HG03378 (cell line): Measurements from ENCODE around the gene XPC.

Experiments
- ATAC-seq: cut with Tn5 transposase; IDR thresholded peaks from one replicate; pipeline ENCODE4 v1.9.1; 2021; ENCODE audit warnings: mild to moderate bottlenecking, moderate library complexity; ENCODE audit not compliant: unreplicated experiment

XPC gene

GRCh38 chr3:14148041-14148985, 30.1 kb downstream of the XPC start:
- no peak for ATAC-seq

DNA sequence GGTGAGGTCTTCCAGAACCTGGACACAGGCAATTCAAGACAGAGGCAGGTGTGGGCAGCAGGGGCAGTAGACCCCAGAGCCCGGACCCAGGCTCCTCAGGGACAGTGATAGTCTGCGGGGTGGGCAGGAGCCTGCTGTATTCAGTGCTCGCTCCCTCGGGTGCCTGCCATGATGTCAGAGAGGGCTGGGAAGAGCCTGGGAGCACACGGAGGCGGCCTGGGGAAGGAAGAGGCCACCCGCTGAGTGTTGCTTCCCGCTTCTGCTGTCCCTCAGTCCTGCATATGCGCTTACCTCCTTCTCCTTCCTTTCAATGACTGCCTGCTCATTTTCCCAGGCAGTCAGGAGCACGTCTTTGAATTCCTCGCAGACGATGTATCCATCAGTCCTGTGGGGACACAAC, 30.8 kb downstream of the XPC start:
- no peak for ATAC-seq

DNA sequence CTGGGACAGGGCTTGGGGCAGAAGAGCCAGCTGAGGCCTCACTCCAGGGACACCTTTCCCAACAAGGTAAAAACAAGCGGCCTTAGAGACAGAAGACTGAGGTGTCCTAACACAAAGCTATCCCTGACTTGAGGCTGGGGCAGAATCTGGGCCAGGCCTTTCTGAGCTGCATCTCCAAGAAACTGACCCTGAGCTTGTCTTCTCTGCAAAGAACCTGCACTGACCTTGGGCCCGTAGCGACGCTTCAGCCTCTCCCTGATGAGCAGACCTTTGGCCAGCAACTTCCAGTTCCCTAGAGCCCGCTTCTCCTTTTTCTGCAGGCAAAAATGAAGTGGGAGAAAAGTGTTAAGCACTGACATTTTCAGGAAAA, 31.4 kb downstream of the XPC start:
- ATAC-seq: no peak

GRCh38 chr3:14146381-14147065, 31.9 kb downstream of the XPC start:
- ATAC-seq: no peak

DNA sequence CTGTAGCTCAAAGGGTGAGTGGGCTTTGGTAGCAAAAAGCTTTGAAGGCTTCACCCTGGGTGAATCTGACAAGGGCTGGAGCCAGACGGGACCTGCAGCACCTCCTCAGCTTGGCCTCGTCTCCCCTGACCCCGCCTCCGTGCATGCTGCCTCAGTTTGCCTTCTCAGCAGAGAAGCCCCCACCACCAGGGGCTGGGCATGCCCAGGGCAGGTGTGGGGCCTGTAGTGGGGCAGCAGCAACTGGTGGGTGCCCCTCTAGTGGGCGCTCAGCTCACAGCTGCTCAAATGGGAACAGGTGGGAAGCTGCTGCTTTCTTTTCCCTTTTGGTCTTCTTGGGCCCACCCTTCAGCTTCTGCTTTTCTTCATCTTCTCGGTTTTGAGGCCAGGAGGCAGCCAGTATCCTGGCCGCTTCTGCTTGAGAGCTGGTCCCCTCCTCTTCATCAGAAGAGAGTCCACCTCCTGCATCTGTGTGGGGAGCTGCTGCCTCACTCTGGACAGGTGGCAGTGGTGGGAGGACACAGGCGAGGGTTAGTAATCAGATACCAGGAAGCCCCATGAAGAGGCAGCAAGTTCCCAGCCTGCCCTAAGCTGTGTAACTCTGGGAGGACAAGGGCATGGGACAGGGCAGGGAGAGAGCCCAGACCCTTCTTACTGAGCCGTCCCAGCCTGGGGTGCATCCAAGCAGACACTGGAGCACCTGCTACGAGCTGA, 32.6 kb downstream of the XPC start:
- ATAC-seq: no peak

GRCh38 chr3:14145236-14145635, 33.2 kb downstream of the XPC start:
- ATAC-seq: no peak

DNA sequence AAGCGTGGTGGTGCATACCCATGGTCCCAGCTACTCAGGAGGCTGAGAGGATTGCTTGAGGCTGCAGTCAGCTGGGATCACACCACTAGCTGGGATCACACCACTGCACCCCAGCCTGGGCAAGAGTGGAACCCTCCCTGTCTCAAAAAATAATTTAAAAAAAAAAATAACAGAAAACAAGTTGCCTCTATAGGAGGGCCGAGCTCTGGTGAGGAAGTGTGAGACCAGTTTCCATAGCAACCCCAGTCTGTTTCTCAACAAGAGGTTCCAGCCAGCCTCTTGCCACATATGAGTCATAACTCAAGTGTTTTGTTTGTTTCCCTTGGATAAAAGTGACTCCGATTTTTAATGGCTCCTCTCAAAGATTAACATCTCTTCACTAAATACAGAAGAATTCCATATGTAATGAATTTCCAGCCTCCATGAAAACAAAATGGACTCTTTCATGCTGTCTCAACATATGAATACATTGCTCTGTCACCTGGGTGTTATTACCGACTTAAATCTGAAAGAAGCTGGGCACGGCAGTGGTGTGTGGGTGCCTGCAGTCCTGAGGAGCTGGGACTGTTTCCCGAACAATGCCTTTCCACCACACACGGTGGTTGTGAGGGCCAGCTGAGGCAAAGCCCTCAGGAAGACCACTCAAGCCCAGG, 33.9 kb downstream of the XPC start:
- ATAC-seq: peak; percentile 94

- no peak for ATAC-seq
These were observed 34.9 kb downstream of the XPC start for GRCh38 chr3:14143271-14144225.

DNA sequence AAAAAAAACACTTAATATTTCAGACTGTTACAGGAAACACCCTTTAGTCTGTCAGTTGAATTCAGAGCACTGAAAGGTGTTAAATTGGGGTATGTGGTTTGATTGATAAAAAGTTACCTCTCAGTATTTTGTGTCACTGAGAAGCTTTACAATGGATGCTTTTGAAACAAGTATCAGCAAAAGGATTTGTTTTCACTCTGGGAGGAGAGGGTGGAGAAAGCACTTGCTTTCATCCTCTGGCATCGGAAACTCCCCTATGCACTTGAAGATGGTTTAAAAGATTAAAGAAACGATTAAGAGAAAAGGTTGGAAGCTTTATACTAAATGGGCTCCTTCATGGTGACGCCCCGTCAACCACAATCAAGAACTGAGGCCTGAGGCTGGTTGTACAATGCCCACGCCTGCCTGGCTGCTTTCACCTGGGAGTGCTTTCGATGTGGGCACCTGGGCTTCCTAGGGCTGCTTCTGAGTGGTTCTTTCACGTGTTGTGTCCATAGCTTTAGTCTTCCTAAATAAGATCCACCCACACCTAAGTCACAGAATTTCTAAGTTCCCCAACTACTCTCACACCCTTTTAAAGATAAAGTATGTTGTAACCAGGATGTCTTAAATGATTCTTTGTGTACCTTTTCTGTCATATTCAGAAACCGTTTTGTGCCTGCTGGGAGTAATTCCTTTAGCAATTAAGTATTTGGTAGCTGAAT, 35.7 kb downstream of the XPC start:
- ATAC-seq: no peak

- no peak for ATAC-seq
These were observed 36.6 kb downstream of the XPC start for GRCh38 chr3:14141602-14142341.

GRCh38 chr3:14141144-14141543, 37.3 kb downstream of the XPC start:
- ATAC-seq: no peak

DNA sequence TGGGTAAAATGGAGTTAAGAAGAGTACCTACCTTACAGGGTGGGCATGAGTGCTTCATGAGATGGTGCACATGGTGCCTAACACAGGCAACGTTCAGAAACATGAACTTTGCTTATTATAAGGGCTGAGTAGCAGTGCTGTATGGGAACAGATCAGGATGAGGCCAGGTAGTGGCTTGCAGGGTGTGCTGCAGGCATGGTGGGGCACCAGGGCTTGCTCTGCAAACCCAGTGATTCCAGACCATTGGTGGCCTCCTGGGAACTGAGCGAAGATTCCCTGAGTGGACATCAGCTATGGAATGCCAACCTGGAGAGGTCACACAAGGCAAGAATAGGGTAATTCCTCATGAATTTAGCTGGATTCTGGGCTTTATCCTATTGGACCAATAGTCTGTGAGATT, 37.7 kb downstream of the XPC start:
- no peak for ATAC-seq

DNA sequence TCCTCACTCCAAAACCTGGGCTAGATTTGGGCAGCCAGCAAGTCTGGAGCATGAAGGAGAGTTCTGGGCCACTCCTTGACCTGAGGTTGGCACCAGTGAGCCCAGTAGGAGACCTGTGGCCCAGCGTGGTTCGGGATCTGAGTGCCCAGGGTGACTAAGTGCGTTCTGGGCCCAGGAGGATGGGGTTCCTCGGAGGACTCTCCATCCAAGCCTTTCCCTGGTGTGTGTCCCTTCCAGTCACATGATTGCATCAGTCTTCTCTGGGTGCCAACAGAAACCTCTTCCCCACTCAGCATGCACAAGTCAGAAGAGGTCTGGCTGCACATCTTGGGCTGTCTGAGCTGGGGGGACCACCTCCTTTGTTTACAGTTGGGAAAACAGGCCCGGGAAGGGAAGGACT, 38.6 kb downstream of the XPC start:
- ATAC-seq: no peak

DNA sequence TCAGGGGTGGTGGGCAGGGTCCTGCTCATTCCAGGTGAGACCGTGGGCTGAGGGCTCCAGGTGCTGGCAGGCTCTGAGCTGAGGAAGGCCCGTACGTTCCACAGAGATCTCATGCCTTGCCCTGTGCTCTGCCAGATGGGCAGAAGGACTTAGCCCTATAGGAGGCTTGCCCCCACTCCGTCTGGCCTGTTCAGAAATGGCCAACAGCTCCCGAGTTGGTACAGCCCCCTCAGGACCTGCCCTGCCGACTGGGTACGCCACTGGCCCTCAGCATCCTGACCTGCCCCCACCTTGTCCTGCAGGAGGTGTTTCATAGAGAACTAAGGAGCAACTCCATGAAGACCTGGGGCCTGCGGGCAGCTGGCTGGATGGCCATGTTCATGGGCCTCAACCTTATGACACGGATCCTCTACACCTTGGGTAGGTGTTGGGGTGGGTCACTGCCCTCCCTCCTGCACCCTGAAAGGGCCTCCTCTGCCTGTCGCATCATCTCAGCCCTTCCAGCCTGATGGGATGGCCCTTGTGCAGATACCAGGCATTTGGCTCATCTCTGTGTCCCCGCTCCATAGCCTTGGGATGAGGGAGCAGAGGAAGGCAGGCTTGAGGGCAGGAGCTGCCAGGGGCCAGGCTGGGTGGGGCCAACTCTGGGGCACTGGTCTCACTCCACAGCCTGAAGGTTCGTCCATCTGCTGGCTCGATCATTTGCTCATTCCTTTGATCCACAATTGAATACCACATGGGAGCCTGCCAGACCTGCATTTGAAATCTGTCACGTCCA, 39.3 kb downstream of the XPC start:
- no peak for ATAC-seq

DNA sequence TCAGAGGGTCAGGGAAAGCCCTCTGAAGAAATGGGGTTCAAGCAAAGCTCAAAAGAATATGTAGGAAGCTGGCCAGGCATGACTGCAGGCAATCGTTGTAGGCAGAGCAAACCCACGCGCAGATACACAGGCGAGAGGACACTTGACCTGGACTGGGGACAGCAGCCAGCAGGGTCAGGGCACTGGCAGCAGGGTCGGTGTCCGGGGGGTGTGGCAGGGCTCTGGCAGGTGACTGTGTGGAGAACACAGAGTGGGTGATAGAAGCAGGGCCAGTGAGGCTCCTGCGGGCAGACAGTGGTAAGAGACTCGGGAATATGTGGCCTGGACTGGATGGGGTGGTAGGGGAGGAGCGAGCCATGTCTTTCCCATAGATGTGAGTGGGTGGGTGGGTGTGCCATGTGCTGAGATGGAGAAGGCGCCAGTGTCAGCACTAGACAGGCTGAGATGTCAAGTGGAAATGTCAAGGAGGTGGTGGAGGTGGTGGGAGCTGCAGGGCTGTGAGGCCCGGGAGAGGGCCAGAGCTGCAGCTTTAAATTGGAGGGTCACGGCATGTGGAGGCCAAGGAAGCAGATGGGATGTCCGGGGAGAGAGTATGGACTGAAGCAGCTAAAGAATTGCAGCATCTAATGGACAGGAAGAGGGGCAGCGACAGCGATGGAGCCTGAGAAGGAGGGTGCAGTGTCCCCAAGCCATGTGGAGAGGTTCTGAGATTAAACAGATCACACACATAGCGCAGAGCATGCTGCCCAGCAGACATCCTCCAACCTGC, 40.1 kb downstream of the XPC start:
- ATAC-seq: no peak

DNA sequence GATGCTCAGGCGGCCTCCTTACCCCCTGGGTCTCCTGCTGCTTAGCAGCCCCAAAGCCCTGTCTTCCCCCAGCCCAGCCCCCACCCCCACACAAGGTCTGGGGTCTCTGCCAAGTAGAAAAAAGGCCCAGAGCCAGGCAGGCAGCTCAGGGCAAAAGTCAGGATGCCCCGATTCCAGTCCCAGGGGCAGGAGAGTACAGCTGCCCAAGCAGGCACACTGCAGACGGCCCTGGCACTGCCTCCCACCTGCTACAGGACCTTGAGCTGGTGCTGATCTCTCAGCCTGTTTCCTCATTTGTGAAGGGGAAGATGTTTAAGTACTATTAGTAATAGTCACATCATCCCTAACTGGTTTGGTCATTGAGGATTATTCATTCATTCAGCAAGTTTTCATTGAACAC, 41.0 kb downstream of the XPC start:
- ATAC-seq: no peak

- no peak for ATAC-seq
These were observed 41.4 kb downstream of the XPC start for GRCh38 chr3:14137004-14137403.
